SU-DHL-6 (cell line): ENCODE data around the gene L3MBTL4.
"Not testable (repeated sequence)": the region's sequence is repeated elsewhere in the genome, so short reads cannot be mapped to it uniquely, and the experiment has no call there.

Source experiments
- H2AFZ ChIP-seq: fragments of 200-600 bp; sonication (generic); 2 replicates; pipeline ENCODE4 v1.6.1; 2014; ENCODE audit warnings: low read depth, mild to moderate bottlenecking, moderate library complexity, mixed read lengths, antibody characterized with exemption, low read length; ENCODE audit not compliant: severe bottlenecking
- H3F3A ChIP-seq: fragments of 200-600 bp; shearing (Covaris generic); 2 replicates; pipeline ENCODE4 v1.6.0; 2016; ENCODE audit warnings: antibody characterized with exemption, mild to moderate bottlenecking; ENCODE audit not compliant: insufficient read depth
- H3K27ac ChIP-seq: fragments of 200-600 bp; sonication (generic); 2 replicates; pipeline ENCODE4 v1.5.1; 2016; ENCODE audit warnings: low read depth, mild to moderate bottlenecking, low read length, moderate library complexity, mixed read lengths
- H3K27me3 ChIP-seq: fragments of 200-600 bp; sonication (generic), shearing (Covaris generic); 2 replicates; pipeline ENCODE4 v1.6.0; 2014; ENCODE audit warnings: mild to moderate bottlenecking, low read length
- H3K36me3 ChIP-seq: fragments of 200-600 bp; sonication (generic); 2 replicates; pipeline ENCODE4 v1.6.1; 2014; ENCODE audit warnings: mild to moderate bottlenecking, low read length, mixed read lengths
- H3K4me2 ChIP-seq: fragments of 300-600, 200-600 bp; shearing (Covaris generic), sonication (generic); 2 replicates; pipeline ENCODE4 v1.6.0; 2014; ENCODE audit warnings: low read length, low read depth, mild to moderate bottlenecking; ENCODE audit not compliant: poor library complexity, severe bottlenecking
- H3K4me3 ChIP-seq: fragments of 200-600 bp; sonication (generic); 2 replicates; pipeline ENCODE4 v1.5.1; 2014; ENCODE audit warnings: antibody characterized with exemption, low read length, mild to moderate bottlenecking, mixed read lengths; ENCODE audit not compliant: insufficient read depth, poor library complexity, severe bottlenecking
- H3K79me2 ChIP-seq: fragments of 200-600 bp; sonication (generic); 2 replicates; pipeline ENCODE4 v1.6.1; 2014; ENCODE audit warnings: mild to moderate bottlenecking, low read length, moderate library complexity; ENCODE audit not compliant: insufficient read depth
- H3K9ac ChIP-seq: fragments of 200-600 bp; sonication (generic); 2 replicates; pipeline ENCODE4 v1.7.0; 2014; ENCODE audit warnings: mild to moderate bottlenecking, low read length
- H3K9me2 ChIP-seq: fragments of 200-600 bp; sonication (generic); replicated peaks from 2 replicates; pipeline ENCODE4 v1.6.1; 2014; ENCODE audit warnings: low read length; ENCODE audit not compliant: insufficient read depth
- H3K9me3 ChIP-seq: fragments of 200-600 bp; sonication (generic); 2 replicates; pipeline ENCODE4 v1.6.1; 2014; ENCODE audit warnings: low read length, mixed read lengths; ENCODE audit not compliant: insufficient read depth
- H4K20me1 ChIP-seq: fragments of 200-600 bp; sonication (generic); 2 replicates; pipeline ENCODE4 v1.6.1; 2014; ENCODE audit warnings: low read depth, mild to moderate bottlenecking, antibody characterized with exemption, low read length, moderate library complexity, mixed read lengths
- EZH2phosphoT487 ChIP-seq: fragments of 200-600 bp; sonication (generic), shearing (Covaris generic); conservative IDR thresholded peaks from 2 replicates; pipeline ENCODE4 v1.6.1; 2018; ENCODE audit warnings: mild to moderate bottlenecking, antibody characterized with exemption, low read length, moderate library complexity, mixed read lengths
- TF ChIP-seq, protein P1 (sequence below): fragments of 200-600 bp; sonication (generic); IDR thresholded peaks from one replicate; pipeline ENCODE4 v1.5.1; 2017; ENCODE audit warnings: antibody characterized with exemption, mild to moderate bottlenecking, low read length, moderate library complexity; ENCODE audit not compliant: insufficient read depth, poor library complexity, severe bottlenecking

L3MBTL4 gene

DNA sequence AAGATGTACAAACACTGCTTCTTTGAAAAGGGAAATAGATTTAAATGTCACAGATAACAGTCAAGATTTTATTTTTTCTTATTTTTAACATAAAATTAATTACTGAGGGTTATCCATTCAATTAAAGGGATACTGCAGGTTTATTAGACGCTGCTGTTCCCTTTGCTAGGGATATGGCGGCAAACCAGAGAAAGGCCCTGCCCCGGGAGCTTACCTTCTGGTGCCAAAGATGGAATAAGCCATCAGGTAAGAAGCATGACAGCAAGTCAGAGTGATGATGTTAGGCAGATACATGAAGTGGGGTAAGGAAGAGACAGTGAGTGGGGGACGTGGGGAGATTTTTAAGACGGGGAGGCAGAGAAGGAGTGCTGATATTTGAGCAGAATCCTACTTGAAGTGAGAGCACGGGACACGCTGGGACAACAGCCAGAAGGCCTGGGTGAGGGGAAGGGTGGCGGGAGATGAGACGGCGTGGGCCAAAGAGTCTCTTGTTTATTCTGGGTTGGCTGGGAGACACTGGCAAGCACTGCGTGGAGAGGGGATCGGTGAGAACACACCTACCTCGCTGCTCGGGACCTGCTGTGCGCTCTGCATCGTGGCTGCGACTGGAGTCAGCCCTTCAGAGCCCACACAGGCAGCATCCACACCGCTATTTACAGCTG lies 268.9 kb downstream of the L3MBTL4 start:
- Histone ChIP-seq H3F3A (no peaks in the 10 kb centered on the region), H3K4me3 (no peak overlapping the region), H3K9me3 (no peaks in the 10 kb centered on the region), H3K27ac (no peak overlapping the region), H3K9ac (no peak overlapping the region), H3K27me3 (no peaks in the 10 kb centered on the region), H2AFZ (no peak overlapping the region), H3K4me2 (no peak overlapping the region), H3K36me3 (no peaks in the 10 kb centered on the region), H4K20me1 (no peaks in the 10 kb centered on the region), H3K9me2 (no peaks in the 10 kb centered on the region), H3K79me2 (no peaks in the 10 kb centered on the region)
- TF ChIP-seq, protein P1, sequence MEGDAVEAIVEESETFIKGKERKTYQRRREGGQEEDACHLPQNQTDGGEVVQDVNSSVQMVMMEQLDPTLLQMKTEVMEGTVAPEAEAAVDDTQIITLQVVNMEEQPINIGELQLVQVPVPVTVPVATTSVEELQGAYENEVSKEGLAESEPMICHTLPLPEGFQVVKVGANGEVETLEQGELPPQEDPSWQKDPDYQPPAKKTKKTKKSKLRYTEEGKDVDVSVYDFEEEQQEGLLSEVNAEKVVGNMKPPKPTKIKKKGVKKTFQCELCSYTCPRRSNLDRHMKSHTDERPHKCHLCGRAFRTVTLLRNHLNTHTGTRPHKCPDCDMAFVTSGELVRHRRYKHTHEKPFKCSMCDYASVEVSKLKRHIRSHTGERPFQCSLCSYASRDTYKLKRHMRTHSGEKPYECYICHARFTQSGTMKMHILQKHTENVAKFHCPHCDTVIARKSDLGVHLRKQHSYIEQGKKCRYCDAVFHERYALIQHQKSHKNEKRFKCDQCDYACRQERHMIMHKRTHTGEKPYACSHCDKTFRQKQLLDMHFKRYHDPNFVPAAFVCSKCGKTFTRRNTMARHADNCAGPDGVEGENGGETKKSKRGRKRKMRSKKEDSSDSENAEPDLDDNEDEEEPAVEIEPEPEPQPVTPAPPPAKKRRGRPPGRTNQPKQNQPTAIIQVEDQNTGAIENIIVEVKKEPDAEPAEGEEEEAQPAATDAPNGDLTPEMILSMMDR, result no peak
- no peak for TF ChIP-seq EZH2phosphoT487

DNA sequence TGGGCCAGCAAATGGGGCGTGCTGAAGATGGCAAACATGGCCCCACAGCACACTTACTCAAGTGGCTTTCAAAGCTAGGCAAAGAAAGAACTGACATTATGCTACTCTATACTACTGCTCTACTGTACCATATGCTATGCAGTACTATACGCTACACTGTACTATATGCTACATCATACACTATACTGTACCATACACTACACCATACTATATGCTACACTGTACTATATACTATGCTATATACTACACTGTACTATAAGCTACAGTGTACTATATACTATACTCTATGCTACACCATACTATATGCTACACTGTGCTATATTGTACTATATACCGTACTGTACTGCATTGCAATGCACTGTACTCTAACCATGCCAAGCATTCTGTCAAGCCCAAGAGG lies 275.7 kb downstream of the L3MBTL4 start:
- no peak overlapping the region for H3K27ac ChIP-seq
- H3F3A ChIP-seq, result no peaks in the 10 kb centered on the region
- H4K20me1 ChIP-seq, result no peaks in the 10 kb centered on the region
- TF ChIP-seq, protein P1, result no peak
- TF ChIP-seq EZH2phosphoT487, result no peak
- no peak overlapping the region for H3K9ac ChIP-seq
- no peak overlapping the region for H2AFZ ChIP-seq
- H3K27me3 ChIP-seq, result no peaks in the 10 kb centered on the region
- H3K79me2 ChIP-seq, result no peaks in the 10 kb centered on the region
- no peaks in the 10 kb centered on the region for H3K9me3 ChIP-seq
- no peaks in the 10 kb centered on the region for H3K9me2 ChIP-seq
- H3K36me3 ChIP-seq, result no peaks in the 10 kb centered on the region
- H3K4me3 ChIP-seq, result no peak overlapping the region
- H3K4me2 ChIP-seq, result no peak overlapping the region

DNA sequence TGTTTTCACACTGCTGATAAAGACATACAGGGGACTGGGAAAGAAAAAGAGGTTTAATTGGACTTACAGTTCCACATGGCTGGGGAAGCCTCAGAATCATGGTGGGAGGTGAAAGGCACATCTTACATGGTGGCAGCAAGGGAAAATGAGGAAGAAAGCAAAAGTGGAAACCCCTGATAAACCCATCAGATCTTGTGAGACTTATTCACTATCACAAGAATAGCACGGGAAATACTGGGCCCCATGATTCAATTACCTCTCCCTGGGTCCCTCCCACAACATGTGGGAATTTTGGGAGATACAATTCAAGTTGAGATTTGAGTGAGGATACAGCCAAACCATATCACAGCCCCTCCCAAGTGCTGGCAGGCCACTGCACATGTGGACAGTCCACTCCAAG lies 278.8 kb downstream of the L3MBTL4 start:
- not testable (repeated sequence) for H4K20me1 ChIP-seq, H3K9ac ChIP-seq, H3K27me3 ChIP-seq, H3K27ac ChIP-seq, H3K9me3 ChIP-seq, H3F3A ChIP-seq, H3K36me3 ChIP-seq, H3K4me3 ChIP-seq, H3K9me2 ChIP-seq, H3K4me2 ChIP-seq, H3K79me2 ChIP-seq, H2AFZ ChIP-seq

DNA sequence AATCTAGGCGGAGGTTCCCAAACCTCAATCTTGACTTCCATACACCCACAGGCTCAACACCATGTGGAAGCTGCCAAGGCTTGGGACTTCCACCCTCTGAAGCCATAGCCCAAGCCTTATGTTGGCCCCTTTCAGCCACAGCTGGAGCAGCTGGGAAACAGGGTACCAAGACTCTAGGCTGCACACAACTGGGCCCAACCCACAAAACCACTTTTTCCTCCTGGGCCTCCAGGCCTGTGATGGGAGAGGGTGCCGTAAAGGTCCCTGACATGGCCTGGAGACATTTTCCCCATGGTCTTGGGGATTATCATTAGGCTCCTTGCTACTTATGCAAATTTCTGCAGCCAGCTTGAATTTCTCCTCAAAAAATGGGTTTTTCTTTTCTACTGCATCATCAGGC lies 279.7 kb downstream of the L3MBTL4 start:
- H3K9me2 ChIP-seq, H3K36me3 ChIP-seq, H4K20me1 ChIP-seq, H3K9me3 ChIP-seq, H3K9ac ChIP-seq, H3F3A ChIP-seq, H3K79me2 ChIP-seq, H2AFZ ChIP-seq, H3K27ac ChIP-seq, H3K4me3 ChIP-seq, H3K4me2 ChIP-seq, H3K27me3 ChIP-seq: not testable (repeated sequence)
